HepG2 (cell line): ENCODE results near the gene PIK3CB. TPM values are rescaled to one million over a fixed set of nuclear protein-coding genes. Genes with fewer than 3 reads are reported as not detected.

Experiments used
- FOXJ3 ChIP-seq: sonication (generic); formaldehyde crosslinking; IDR thresholded peaks from 2 replicates; pipeline ENCODE4 v1.4.0; 2020; ENCODE audit warnings: missing genetic modification reagents, mild to moderate bottlenecking, borderline replicate concordance
- HOXA5 ChIP-seq: sonication (generic); formaldehyde crosslinking; IDR thresholded peaks from 2 replicates; pipeline ENCODE4 v1.4.0; 2020; ENCODE audit warnings: missing genetic modification reagents
- IRF9 ChIP-seq: sonication (generic); formaldehyde crosslinking; IDR thresholded peaks from 2 replicates; pipeline ENCODE4 v1.8.0; 2022; ENCODE audit warnings: missing genetic modification reagents, mild to moderate bottlenecking, borderline replicate concordance
- JUNB ChIP-seq: sonication (generic); formaldehyde crosslinking; IDR thresholded peaks from 2 replicates; pipeline ENCODE4 v1.8.0; 2022; ENCODE audit warnings: missing genetic modification reagents, mild to moderate bottlenecking, borderline replicate concordance
- PBX2 ChIP-seq: IDR thresholded peaks from 2 replicates; pipeline ENCODE4 v1.6.1; 2016; ENCODE audit warnings: control low read depth
- SNAPC4 ChIP-seq: sonication (generic); formaldehyde crosslinking; IDR thresholded peaks from 2 replicates; pipeline ENCODE4 v1.4.0; 2020; ENCODE audit warnings: mild to moderate bottlenecking, missing genetic modification reagents
- ZBTB38 ChIP-seq: sonication (generic); formaldehyde crosslinking; IDR thresholded peaks from 2 replicates; pipeline ENCODE4 v1.5.1; 2020; ENCODE audit warnings: mild to moderate bottlenecking, missing genetic modification reagents
- ZNF235 ChIP-seq: sonication (generic); formaldehyde crosslinking; IDR thresholded peaks from 2 replicates; pipeline ENCODE4 v1.8.1; 2023; ENCODE audit warnings: mild to moderate bottlenecking, missing genetic modification reagents, borderline replicate concordance
- ZNF264 ChIP-seq: sonication (generic); formaldehyde crosslinking; IDR thresholded peaks from 2 replicates; pipeline ENCODE4 v1.4.0; 2020; ENCODE audit warnings: missing genetic modification reagents
- ZNF33B ChIP-seq: sonication (generic); formaldehyde crosslinking; IDR thresholded peaks from 2 replicates; pipeline ENCODE4 v1.5.1; 2020; ENCODE audit warnings: mild to moderate bottlenecking, missing genetic modification reagents
- ZNF569 ChIP-seq: sonication (generic); formaldehyde crosslinking; IDR thresholded peaks from 2 replicates; pipeline ENCODE4 v1.5.0; 2020; ENCODE audit warnings: mild to moderate bottlenecking, missing genetic modification reagents, moderate library complexity, borderline replicate concordance
- ZNF572 ChIP-seq: sonication (generic); formaldehyde crosslinking; IDR thresholded peaks from 2 replicates; pipeline ENCODE4 v1.5.1; 2020; ENCODE audit warnings: mild to moderate bottlenecking, missing genetic modification reagents
- ZNF720 ChIP-seq: sonication (generic); formaldehyde crosslinking; IDR thresholded peaks from 2 replicates; pipeline ENCODE4 v1.4.0; 2020; ENCODE audit warnings: missing genetic modification reagents
- ZNF776 ChIP-seq: sonication (generic); formaldehyde crosslinking; IDR thresholded peaks from 2 replicates; pipeline ENCODE4 v1.4.0; 2020; ENCODE audit warnings: mild to moderate bottlenecking, missing genetic modification reagents
- ZNF841 ChIP-seq: sonication (generic); formaldehyde crosslinking; IDR thresholded peaks from 2 replicates; pipeline ENCODE4 v1.8.1; 2023; ENCODE audit warnings: missing genetic modification reagents, borderline replicate concordance
- ZSCAN31 ChIP-seq: sonication (generic); formaldehyde crosslinking; IDR thresholded peaks from 2 replicates; pipeline ENCODE4 v1.5.0; 2020; ENCODE audit warnings: low read depth, mild to moderate bottlenecking, missing genetic modification reagents
- polyA plus RNA-seq, 8 experiments: library from polyadenylated mRNA; depleted of rRNA in 3 of 8; stranded (reverse) in 7 of 8; unstranded in 1 of 8; fragments of >200 nt; fragmentation: Illumina TruSeq in 4 of 8; extraction: Trizol in 4 of 8; gene quantifications; 2 replicates each; pipeline versions ENCODE4 v1.2.1 to v1.2.3, GENCODE V29; 2011 to 2016; ENCODE audit warnings: low read depth in 4 of 8, missing spikeins in 1 of 8, mixed read lengths in 1 of 8; ENCODE audit not compliant: insufficient read depth in 1 of 8
- total RNA-seq, 5 experiments: library from RNA; depleted of rRNA; stranded (reverse); fragments of >200 nt; fragmentation: Illumina TruSeq; extraction: Trizol; gene quantifications; 2 replicates each; pipeline ENCODE4 v1.2.3, GENCODE V29; 2016; ENCODE audit warnings: low read depth in 1 of 5

PIK3CB gene
- total and polyA plus RNA-seq, 2 of the 13 experiments (the other 11 are each of a cell fraction or from before 2014, with no cell fraction given): 6.6 to 18.7 TPM

GRCh38 chr3:138862924-138863775, 28.4 kb upstream of the PIK3CB start (continued):
- peak; percentile 99 for TF ChIP-seq SNAPC4 (CRISPR knock-in tag)
- peak; percentile 61; the same call in 1 of the 2 replicates for TF ChIP-seq ZSCAN31 (CRISPR knock-in tag)
- peak; percentile 59; the same call in 1 of the 2 replicates for TF ChIP-seq FOXJ3 (CRISPR knock-in tag)
- peak; percentile 29; the same call in 1 of the 2 replicates for TF ChIP-seq ZNF33B
- no peak for TF ChIP-seq ZNF841
- TF ChIP-seq ZNF572 (CRISPR knock-in tag): peak; percentile 83
- no peak for TF ChIP-seq ZNF264 (CRISPR knock-in tag)
- TF ChIP-seq IRF9 (CRISPR knock-in tag): peak; percentile 61; the same call in 1 of the 2 replicates
- peak; percentile 60 for TF ChIP-seq ZNF235 (CRISPR knock-in tag)
- TF ChIP-seq HOXA5 (CRISPR knock-in tag): no peak; the same call in 1 of the 2 replicates
- TF ChIP-seq ZNF776 (CRISPR knock-in tag): peak; percentile 78; the same call in 1 of the 2 replicates
- peak; percentile 68; the same call in 1 of the 2 replicates for TF ChIP-seq JUNB (CRISPR knock-in tag)
- TF ChIP-seq ZNF720 (CRISPR knock-in tag): no peak
- peak; percentile 17; the same call in 1 of the 2 replicates for TF ChIP-seq PBX2 (CRISPR knock-in tag)
- TF ChIP-seq ZBTB38 (CRISPR knock-in tag): 0 out of 2 replicates have a peak, but pooled peaks have one; percentile 44
- 0 out of 2 replicates have a peak, but pooled peaks have one; percentile 60 for TF ChIP-seq ZNF569 (CRISPR knock-in tag)
